Measurements from ENCODE around the gene PRKCG.

Gene PRKCG

DNA sequence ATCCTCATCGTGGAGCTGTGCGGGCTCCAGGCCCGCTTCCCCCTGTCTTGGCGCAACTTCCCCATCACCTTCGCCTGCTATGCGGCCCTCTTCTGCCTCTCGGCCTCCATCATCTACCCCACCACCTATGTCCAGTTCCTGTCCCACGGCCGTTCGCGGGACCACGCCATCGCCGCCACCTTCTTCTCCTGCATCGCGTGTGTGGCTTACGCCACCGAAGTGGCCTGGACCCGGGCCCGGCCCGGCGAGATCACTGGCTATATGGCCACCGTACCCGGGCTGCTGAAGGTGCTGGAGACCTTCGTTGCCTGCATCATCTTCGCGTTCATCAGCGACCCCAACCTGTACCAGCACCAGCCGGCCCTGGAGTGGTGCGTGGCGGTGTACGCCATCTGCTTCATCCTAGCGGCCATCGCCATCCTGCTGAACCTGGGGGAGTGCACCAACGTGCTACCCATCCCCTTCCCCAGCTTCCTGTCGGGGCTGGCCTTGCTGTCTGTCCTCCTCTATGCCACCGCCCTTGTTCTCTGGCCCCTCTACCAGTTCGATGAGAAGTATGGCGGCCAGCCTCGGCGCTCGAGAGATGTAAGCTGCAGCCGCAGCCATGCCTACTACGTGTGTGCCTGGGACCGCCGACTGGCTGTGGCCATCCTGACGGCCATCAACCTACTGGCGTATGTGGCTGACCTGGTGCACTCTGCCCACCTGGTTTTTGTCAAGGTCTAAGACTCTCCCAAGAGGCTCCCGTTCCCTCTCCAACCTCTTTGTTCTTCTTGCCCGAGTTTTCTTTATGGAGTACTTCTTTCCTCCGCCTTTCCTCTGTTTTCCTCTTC is 8.0 kb upstream of the PRKCG start:
- DNase-seq = no peak

- no peak for DNase-seq
Observed at GRCh38 chr19:53874606-53874990, 7.4 kb upstream of the PRKCG start.

DNA sequence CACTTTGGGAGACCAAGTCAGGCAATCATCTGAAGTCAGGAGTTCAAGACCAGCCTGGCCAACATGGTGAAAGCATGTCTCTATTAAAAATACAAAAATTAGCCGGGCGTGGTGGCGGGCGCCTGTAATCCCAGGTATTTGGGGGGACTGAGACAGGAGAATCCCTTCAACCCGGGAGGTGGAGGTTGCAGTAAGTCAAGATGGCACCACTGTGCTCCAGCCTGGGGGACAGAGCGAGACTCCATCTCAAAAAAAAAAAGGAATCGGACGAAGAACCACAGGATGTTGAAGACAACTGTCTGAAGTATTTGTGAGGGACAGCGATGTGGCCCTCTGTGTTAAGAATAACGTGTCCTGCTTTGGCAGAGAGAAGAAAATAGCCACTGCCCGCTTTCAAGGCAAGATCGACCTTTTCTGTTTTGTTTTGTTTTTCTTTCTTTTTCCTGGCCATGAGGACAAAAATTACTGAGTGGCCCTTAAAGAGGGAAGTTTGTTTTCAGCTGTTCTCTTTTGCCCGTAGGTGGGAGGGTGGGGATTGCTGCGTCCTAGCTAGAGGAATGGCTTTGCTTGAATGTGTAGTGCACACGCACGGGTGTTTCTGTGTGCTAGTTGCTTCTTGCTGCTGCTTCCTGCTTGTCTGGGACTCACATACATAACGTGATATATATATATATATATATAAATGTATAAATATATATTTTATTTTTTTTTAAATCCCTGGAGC is 6.2 kb upstream of the PRKCG start:
- no peak for DNase-seq

- no peak for DNase-seq
Observed at GRCh38 chr19:53876651-53877224, 5.3 kb upstream of the PRKCG start.

DNA sequence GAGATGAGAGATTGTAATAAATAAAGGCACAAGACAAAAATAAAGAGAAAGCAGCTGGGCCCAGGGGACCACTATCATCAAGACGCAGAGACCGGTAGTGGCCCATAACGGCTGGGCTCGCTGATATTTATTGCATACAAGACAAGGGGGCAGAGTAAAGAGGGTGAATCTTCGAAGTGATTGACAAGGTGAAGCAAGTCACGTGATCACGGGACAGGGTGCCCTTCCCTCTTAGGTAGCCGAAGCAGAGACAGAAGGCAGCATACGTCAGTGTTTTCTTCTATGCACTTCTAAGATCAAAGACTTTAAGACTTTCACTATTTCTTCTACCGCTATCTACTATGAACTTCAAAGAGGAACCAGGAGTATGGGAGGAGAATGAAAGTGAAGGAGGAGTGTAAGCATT is 4.6 kb upstream of the PRKCG start:
- no peak for DNase-seq

- DNase-seq = no peak
Observed at GRCh38 chr19:53878776-53879139, 3.2 kb upstream of the PRKCG start.

DNA sequence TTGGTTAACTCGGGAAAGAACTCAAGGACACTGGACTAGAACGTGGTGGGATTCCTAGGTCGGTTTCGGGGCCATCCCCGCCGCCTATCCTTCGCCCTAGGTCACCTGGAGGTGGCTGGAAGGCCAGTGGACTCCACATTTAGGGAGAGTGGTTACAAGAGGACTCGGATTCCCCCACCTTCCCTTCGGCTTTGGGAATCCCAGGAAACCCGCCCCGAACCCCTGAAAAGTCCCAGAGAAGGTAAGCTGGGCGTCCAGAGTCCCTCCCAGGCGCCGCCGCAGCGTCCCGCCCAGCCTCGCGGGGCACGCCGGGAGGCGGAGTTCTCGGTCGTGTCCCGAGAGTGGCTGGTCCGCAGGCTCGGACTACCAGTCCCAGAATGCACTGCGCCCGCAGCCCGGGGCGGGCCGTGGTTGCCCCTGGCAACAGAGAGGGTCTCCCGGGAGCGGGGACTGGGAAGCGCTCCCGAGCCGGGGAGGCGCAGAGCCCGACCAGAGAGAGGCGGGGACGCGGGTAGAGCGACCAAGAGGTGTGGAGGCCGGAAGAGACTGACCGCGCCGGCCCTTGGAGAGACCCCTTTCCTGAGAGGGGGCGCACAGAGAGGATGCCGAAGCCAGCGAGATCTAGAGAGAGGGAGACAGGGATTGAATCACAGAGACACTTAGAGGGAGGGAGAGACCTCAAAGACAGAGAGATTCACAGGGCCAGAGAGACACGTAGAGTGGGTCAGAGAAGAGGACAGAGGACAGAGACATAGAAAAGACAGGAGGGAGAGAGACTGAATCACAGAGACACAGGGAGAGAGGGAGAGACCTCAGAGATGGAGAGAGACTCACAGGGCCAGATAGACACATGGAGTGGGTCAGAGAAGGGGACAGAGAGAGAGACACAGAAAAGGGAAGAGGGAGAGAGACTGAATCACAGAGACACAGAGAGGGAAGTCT is 2.6 kb upstream of the PRKCG start:
- no peak for DNase-seq

DNA sequence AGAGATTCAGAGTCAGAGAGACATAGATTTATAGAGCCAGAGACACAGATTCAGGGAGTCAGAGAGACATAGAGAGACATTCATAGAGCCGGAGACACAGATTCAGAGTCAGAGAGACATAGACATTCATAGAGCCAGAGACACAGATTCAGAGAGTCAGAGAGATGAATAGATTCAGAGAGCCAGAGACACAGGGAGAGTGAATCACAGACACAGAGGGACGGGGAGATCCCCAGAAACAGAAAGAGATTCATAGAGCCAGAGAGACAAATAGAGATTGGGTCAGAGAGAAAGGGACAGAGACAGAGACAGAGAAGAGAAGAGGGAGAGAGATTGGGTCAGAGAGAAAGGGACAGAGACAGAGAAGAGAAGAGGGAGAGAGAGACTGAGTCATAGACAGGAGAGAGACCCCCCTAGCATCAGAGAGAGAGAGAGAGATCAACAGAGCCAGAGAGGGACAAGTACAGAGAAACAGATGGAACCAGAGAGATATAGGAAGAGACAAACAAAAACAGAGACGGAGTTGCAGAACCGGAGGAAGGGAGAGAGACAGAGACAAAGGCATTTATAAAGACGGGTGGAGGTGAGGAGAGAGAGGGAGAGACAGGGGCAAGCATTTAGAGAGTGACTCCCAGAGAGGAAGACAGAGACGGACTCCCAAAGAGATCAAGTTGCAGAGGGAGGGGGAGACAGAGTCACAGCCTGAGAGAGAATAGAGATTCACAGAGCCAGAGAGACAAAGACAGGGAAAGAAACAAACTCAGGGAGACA is 1.1 kb upstream of the PRKCG start:
- no peak for DNase-seq

GRCh38 chr19:53882391-53883050 is 524 bp downstream of the PRKCG start:
- no peak for DNase-seq

DNA sequence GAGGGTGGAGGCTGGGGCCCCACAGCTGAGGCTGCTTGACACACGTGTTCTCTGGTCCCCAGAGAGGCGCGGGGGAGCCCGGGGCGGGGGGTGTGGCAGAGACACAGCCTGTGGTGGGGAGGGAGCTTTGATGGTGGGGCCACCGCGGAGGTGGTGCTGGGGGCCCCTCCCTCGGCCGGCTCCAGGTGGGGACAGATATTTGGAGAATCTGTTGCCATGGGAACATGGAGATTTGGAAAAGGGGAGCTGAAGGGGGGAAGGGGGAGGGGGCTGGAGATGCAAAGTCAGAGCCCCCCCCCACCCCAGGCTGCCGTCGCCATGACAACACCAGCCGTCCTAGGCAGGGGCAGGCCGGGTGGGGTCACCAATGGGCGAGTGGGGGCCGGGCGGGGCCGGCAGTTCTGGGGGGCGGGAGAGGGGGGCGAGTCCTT is 1.2 kb downstream of the PRKCG start:
- no peak for DNase-seq

- no peak for DNase-seq
Observed at GRCh38 chr19:53883741-53884140, 1.7 kb downstream of the PRKCG start.

GRCh38 chr19:53884256-53884655 is 2.3 kb downstream of the PRKCG start:
- no peak for DNase-seq

GRCh38 chr19:53885036-53885435 is 3.0 kb downstream of the PRKCG start:
- DNase-seq = no peak

DNA sequence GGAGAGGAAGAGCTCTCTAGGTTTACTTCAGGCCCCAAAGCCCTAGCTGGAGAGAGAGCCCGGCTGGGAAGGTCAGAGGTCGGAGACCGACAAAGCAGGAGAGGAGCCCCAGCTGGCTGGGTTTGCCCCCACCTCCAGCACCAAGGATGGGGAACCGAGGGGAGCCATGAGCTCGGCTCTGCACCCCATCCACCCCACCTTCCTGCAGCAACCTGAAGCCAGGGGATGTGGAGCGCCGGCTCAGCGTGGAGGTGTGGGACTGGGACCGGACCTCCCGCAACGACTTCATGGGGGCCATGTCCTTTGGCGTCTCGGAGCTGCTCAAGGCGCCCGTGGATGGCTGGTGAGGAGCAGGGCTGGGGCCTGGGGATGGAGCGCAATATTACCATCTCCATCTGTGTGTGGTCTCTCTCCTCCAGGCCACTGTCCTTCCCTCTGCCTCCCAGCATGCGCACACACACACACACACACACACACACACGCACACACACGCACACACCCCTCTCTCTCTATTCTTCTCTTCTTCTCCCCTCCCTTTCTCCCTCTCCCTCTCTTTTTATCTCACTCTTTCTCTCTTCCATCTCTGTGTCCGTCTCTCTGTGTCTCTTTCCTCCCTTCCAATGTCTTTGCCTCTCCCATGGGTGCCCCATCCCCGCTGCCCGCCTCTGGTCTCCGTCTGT is 10.4 kb downstream of the PRKCG start:
- DNase-seq = no peak

DNA sequence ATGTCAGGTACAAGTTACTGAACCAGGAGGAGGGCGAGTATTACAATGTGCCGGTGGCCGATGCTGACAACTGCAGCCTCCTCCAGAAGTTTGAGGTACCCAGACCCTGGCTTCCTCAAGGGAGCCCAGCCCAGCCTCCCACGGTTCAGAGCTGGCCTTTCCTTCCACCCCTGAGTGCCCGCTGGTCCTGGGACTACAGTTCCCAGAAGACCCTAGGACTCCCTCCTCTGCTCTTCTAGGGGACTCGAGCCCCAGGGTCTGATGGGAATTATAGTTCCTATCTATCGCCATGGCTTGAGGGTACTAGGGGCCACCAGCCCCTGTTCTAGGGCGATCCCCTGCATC is 11.0 kb downstream of the PRKCG start:
- DNase-seq = no peak

DNA sequence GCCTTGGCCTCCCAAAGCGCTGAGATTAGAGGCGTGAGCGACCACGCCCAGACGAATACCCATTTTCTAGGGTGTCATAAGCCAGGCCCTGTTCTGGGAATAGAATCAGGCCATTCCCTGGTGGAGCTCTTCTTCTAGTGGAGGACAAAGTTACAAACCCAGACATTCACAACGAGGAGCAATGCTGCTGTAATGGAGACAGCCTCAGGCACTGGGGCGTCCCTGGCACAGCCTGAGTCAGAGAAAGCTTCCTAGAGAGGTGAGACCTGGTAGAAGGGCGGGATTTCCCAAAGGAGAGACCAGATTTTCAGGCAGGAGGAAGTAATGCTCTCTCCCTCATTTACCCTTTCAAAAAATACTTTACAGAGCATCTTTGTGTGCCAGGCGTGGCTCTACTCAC is 12.7 kb downstream of the PRKCG start:
- no peak for DNase-seq

GRCh38 chr19:53896682-53897081 is 14.7 kb downstream of the PRKCG start:
- no peak for DNase-seq

- no peak for DNase-seq
Observed at GRCh38 chr19:53897459-53897858, 15.5 kb downstream of the PRKCG start.

- DNase-seq = no peak
Observed at GRCh38 chr19:53898166-53898565, 16.2 kb downstream of the PRKCG start.

GRCh38 chr19:53898636-53899341 is 16.8 kb downstream of the PRKCG start:
- no peak for DNase-seq

Measured in NCI-H2107 (cell line).